Cardiac fibroblast (primary cell): ENCODE measurements around the gene RAB3B.

Experiments used
- DNase-seq, 2 donors: peaks; one replicate each; pipeline versions ENCODE4 v3.0.0 to v3.0.0-alpha.2; 2010; ENCODE audit warnings: low read depth in 2 of 2
- H3K4me3 ChIP-seq, 2 donors: replicated peaks in 1 of 2; 1 replicate in 1 of 2; 2 replicates in 1 of 2; pipeline ENCODE4 v1.5.1; 2011; ENCODE audit warnings: low read depth in 2 of 2, low read length in 2 of 2, mild to moderate bottlenecking in 2 of 2, moderate library complexity in 1 of 2
- CTCF ChIP-seq: IDR thresholded peaks from one replicate; pipeline ENCODE4 v1.5.1; 2011; ENCODE audit warnings: low read depth, mild to moderate bottlenecking, low read length, inconsistent platforms

RAB3B gene

GRCh38 chr1:51936531-51936930 is 54.0 kb downstream of the RAB3B start:
- DNase-seq, result peak; percentile 18 to 39
- TF ChIP-seq CTCF, result no peak

GRCh38 chr1:51933344-51933743 is 57.2 kb downstream of the RAB3B start:
- H3K4me3 ChIP-seq, result no peak overlapping the region
- TF ChIP-seq CTCF, result no peak
- no peak for DNase-seq

More at GRCh38 chr1:51936531-51936930, 54.0 kb downstream of the RAB3B start:
- no peak overlapping the region for H3K4me3 ChIP-seq

GRCh38 chr1:51930329-51930728 is 60.2 kb downstream of the RAB3B start:
- TF ChIP-seq CTCF, result no peak
- no peak overlapping the region for H3K4me3 ChIP-seq
- no peak for DNase-seq

GRCh38 chr1:51928896-51929295 is 61.6 kb downstream of the RAB3B start:
- DNase-seq, result no peak
- TF ChIP-seq CTCF, result no peak

GRCh38 chr1:51927029-51927428 is 63.5 kb downstream of the RAB3B start:
- DNase-seq, result peak in 1 of 2 donors; percentile 21
- H3K4me3 ChIP-seq, result no peak overlapping the region
- TF ChIP-seq CTCF, result no peak

More at GRCh38 chr1:51928896-51929295, 61.6 kb downstream of the RAB3B start:
- H3K4me3 ChIP-seq, result no peak overlapping the region

GRCh38 chr1:51926171-51926812 is 64.2 kb downstream of the RAB3B start:
- DNase-seq, result peak; percentile 61 to 83
- peak; percentile 63 for TF ChIP-seq CTCF

GRCh38 chr1:51924455-51924854 is 66.0 kb downstream of the RAB3B start:
- TF ChIP-seq CTCF, result no peak
- DNase-seq, result peak in 1 of 2 donors; percentile 64
- H3K4me3 ChIP-seq, result no peak overlapping the region

More at GRCh38 chr1:51926171-51926812, 64.2 kb downstream of the RAB3B start:
- H3K4me3 ChIP-seq, result no peak overlapping the region
